HG02678 (cell line): ENCODE measurements around the gene BICRAL.
A peak's percentile ranks its signal among the peaks of the same experiment; 100 is the strongest.
"Not testable (repeated sequence)": the region's sequence is repeated elsewhere in the genome, so short reads cannot be mapped to it uniquely, and the experiment has no call there.

Experiments
- ATAC-seq: cut with Tn5 transposase; IDR thresholded peaks from one replicate; pipeline ENCODE4 v1.9.1; 2021; ENCODE audit warnings: mild to moderate bottlenecking, moderate library complexity; ENCODE audit not compliant: unreplicated experiment

BICRAL gene

GRCh38 chr6:42841844-42842584 lies 60.2 kb downstream of the BICRAL start:
- no peak for ATAC-seq

GRCh38 chr6:42845327-42845694 lies 63.5 kb downstream of the BICRAL start:
- ATAC-seq = no peak

GRCh38 chr6:42846505-42846904 lies 64.7 kb downstream of the BICRAL start:
- no peak for ATAC-seq

GRCh38 chr6:42848700-42849099 lies 66.8 kb downstream of the BICRAL start:
- no peak for ATAC-seq

GRCh38 chr6:42851599-42851998 lies 69.7 kb downstream of the BICRAL start:
- ATAC-seq = no peak

- no peak for ATAC-seq
These were observed 78.2 kb downstream of the BICRAL start for GRCh38 chr6:42860036-42860435.

GRCh38 chr6:42860481-42860880 lies 78.6 kb downstream of the BICRAL start:
- ATAC-seq = no peak

- ATAC-seq = no peak
These were observed 82.8 kb downstream of the BICRAL start for GRCh38 chr6:42864602-42865001.

- no peak for ATAC-seq
These were observed 88.5 kb downstream of the BICRAL start for GRCh38 chr6:42870145-42870936.

- ATAC-seq = no peak
These were observed 89.9 kb downstream of the BICRAL start for GRCh38 chr6:42871711-42872110.

- no peak for ATAC-seq
These were observed 91.5 kb downstream of the BICRAL start for GRCh38 chr6:42873313-42873712.

GRCh38 chr6:42877695-42878094 lies 95.8 kb downstream of the BICRAL start:
- ATAC-seq = no peak

- peak; percentile 92 for ATAC-seq
These were observed 97.8 kb downstream of the BICRAL start, which contains the start of gene RPL7L1 for GRCh38 chr6:42879372-42880239. Gene RPL7L1 (plus strand): TSS chr6:42879616. CDS start chr6:42879911, 295 bp downstream.

- ATAC-seq = not testable (repeated sequence)
These were observed 98.5 kb downstream of the BICRAL start for GRCh38 chr6:42880240-42880817.

- not testable (repeated sequence) for ATAC-seq
These were observed 99.0 kb downstream of the BICRAL start for GRCh38 chr6:42880871-42881270.

- ATAC-seq = no peak
These were observed 103.8 kb downstream of the BICRAL start for GRCh38 chr6:42885702-42886101.

- ATAC-seq = not testable (repeated sequence)
These were observed 106.3 kb downstream of the BICRAL start for GRCh38 chr6:42888201-42888600.

GRCh38 chr6:42889815-42890214 lies 108.0 kb downstream of the BICRAL start:
- no peak for ATAC-seq

- peak; percentile 95 for ATAC-seq
These were observed 108.7 kb downstream of the BICRAL start for GRCh38 chr6:42890311-42891198.

- no peak for ATAC-seq
These were observed 109.4 kb downstream of the BICRAL start for GRCh38 chr6:42891199-42891722.
